Measurements from ENCODE around the gene PIK3C3. TPM values are rescaled to one million over a fixed set of nuclear protein-coding genes. Genes with fewer than 3 reads are reported as not detected.

PIK3C3 gene
- total RNA-seq, 1 donor from 2014 or later, result 62.8 TPM

DNA sequence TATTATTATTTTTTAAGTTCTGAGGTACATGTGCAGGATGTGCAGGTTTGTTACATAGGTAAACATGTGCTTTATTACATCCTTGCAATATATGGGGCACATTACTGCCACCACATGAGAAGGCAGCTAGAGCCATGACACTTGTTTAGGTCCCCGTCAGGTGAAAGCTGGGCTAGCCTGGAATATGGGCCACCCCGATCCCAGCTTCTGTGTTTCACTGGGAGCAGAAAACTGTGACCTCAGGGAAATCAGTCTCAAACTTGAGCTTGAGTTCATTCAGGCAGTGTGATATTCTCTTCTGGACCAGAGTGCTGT is 176.9 kb downstream of the PIK3C3 start:
- H3K36me3 Mint-ChIP-seq (ENCODE audit: low read depth, unreplicated experiment), result no peaks in the 10 kb centered on the region
- TF ChIP-seq, protein P1, sequence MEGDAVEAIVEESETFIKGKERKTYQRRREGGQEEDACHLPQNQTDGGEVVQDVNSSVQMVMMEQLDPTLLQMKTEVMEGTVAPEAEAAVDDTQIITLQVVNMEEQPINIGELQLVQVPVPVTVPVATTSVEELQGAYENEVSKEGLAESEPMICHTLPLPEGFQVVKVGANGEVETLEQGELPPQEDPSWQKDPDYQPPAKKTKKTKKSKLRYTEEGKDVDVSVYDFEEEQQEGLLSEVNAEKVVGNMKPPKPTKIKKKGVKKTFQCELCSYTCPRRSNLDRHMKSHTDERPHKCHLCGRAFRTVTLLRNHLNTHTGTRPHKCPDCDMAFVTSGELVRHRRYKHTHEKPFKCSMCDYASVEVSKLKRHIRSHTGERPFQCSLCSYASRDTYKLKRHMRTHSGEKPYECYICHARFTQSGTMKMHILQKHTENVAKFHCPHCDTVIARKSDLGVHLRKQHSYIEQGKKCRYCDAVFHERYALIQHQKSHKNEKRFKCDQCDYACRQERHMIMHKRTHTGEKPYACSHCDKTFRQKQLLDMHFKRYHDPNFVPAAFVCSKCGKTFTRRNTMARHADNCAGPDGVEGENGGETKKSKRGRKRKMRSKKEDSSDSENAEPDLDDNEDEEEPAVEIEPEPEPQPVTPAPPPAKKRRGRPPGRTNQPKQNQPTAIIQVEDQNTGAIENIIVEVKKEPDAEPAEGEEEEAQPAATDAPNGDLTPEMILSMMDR (IDR thresholded peaks at IDR 0.05; ENCODE audit: unreplicated experiment), result no peak
- H3K4me1 Mint-ChIP-seq (ENCODE audit: unreplicated experiment), result no peaks in the 10 kb centered on the region
- no peak overlapping the region for H3K4me3 Mint-ChIP-seq (ENCODE audit: unreplicated experiment)
- H3K9me3 Mint-ChIP-seq (ENCODE audit: unreplicated experiment), result no peaks in the 10 kb centered on the region
- H3K27ac Mint-ChIP-seq (ENCODE audit: unreplicated experiment), result no peak overlapping the region
- no peaks in the 10 kb centered on the region for H3K27me3 Mint-ChIP-seq (ENCODE audit: unreplicated experiment)
- no peak for DNase-seq (ENCODE audit: low spot score)
